IPS-18c (cell line): ENCODE results near the gene TNFRSF11A.

Experiments
- H3K4me3 ChIP-seq: 2 replicates; pipeline ENCODE4 v1.7.0; 2013; ENCODE audit warnings: low read depth, mild to moderate bottlenecking, low read length, moderate library complexity; ENCODE audit not compliant: insufficient read depth
- H3K9me3 ChIP-seq: one replicate; pipeline ENCODE4 v1.6.1; 2013; ENCODE audit warnings: mild to moderate bottlenecking, low read length, moderate library complexity; ENCODE audit not compliant: control insufficient read depth, insufficient read depth

TNFRSF11A gene

DNA sequence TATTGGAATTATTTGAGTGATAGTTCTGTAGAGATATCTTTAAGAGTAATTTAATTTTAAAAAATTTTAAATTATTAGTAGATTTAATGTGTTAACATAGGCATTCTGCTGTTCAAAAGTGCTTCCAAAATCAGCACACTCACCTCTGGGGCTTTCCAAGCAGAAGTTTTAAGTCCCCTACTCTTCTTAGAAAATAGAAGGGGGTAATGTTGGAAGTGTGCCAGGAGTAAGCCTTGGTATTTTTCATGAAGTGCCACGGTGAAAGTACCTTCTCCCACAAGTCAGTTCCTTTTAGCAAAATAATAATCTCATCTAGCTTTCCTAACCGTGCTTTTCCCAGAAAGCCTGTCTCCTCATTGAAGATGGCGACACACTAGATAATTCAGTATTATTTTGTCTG lies 3.9 kb upstream of the TNFRSF11A start:
- no peak overlapping the region for H3K4me3 ChIP-seq
- no peaks in the 10 kb centered on the region for H3K9me3 ChIP-seq

DNA sequence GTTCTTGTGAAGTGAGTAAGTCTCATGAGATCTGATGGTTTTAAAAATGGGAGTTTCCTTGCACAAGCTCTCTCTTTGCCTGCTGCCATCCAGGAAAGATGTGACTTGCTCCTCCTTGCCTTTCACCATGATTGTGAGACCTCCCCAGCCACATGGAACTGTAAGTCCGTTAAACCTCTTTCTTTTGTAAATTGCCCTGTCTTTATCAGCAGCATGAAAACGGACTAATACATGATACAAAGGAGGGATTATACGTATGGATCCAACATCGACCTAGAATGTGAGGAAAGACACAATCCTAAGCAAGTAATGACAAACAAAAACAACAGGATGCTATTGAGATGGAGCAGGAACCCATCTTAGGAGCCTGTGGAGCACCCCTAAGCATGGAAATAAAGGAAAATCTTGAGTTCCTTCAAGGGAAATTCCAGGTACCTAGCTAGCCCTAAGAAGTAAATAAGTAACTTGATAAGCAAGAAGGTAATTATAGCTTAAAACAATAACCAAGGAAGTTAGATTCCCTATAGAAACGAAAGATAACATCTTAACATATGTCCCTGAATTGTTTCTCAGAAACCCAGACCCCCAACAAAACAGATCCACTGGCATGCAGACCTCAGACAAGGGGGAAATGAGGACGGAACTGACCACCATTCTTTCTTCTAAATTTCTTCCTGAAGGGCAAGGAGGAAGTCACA lies 1.5 kb upstream of the TNFRSF11A start:
- no peaks in the 10 kb centered on the region for H3K9me3 ChIP-seq
- H3K4me3 ChIP-seq: 0 out of 2 replicates have a peak overlapping the region, but pooled peaks have one; percentile 11

DNA sequence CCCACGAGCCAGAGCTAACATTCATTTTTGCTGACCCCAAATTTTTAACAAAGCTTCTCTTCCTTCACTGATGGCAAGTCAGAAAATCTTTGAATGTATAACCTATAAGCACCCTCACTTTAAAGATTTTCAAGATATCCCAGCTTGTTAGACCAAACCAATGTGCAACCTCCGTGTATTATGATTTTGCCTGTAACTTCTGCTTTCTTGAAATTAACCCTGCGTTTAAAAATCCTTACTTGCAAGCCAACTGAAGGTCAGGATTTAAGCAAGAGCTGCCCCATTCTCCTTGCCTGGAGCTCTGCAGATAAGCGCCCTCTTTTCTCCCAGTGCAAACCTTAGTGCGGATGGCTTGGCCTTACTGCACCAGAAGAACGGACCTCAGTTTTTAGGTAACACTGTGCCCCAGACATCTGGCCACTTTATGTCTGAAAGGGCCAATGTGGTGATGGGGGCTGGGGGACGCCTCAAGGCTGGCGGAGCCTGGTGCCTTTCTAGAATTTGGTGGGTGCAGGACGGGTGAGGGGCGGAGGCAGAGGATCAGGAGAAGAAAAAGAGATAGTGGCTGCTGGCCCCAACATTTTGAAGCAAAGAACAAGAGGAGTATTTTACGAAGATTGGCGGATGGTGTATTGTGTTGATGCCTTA lies 805 bp upstream of the TNFRSF11A start:
- Histone ChIP-seq H3K4me3 (peak overlapping the region; percentile 49; the same call in 1 of the 2 replicates), H3K9me3 (no peaks in the 10 kb centered on the region)

DNA sequence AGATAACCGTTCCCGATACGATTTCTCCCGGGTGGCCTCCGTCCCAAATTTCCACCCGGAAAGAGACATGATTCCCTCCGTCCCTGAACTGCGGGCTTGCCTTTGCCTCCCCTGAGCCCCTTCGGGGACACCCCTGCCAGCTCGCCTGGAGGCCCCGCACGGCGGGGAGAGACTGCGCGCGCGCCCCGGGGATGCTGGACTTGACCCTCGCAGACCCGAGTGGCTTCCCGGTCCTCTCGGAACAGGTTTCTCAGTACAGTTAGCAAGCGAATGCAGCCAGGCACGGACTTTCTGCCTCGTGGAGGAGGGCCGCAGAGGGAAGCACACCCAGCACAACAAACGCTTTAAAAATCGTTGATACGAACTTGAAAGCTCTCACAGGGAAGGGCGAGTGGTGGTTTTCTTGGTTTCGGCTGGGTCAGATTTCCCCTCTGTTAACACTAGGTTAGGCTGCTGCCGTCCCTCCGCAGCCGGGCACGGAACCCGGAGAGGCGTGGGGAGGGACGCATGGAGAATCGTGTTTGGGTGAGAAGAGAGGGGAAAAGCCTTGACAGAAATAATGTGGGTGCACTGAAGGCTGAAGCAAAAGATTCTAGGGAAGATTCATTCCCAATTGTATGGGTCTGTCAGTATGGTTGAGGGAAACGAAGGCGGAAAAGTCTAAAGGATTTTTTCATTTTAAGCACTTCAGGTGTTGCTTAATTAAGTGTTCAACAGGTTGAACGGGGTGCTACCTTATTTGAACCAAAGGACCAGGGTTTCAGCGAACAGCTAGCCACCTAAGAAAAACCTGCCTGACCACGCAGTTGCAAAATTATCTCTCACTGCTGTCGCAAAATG lies 916 bp downstream of the TNFRSF11A start:
- Histone ChIP-seq H3K9me3 (no peaks in the 10 kb centered on the region), H3K4me3 (peak overlapping the region; percentile 70)

DNA sequence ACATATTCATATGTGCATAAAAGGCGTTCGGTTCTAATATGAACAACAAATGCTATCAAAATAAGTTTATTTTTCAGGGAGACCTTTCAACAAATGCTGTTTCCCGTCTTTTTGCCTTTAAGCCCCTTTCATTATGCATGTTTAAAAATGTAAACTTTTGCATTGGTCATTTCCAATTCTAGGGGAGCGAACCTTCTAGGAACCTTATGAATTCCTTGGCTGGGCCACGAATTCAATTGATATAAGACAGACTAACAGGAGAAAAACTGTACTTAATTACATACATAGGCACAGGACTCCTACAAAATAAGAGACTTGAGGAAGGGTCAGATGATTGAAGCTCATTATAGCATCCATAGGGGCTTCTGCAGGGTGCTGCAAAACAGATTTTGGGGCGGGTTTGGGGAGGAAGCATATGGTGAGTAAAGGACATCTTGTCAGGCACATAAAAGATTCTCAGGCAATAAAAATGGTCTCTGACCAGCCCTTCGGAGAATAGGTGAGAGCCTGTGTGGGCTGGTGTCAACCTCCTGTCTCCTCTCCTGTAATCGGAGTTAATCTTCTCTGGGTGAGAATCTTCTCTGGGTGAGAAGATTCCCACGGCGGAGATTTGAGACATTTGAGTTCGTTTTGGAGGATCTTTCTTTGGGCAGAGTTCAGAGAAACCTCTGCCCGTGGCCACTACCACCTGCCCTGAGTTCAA lies 1.7 kb downstream of the TNFRSF11A start:
- H3K4me3 ChIP-seq: peak overlapping the region; percentile 70

DNA sequence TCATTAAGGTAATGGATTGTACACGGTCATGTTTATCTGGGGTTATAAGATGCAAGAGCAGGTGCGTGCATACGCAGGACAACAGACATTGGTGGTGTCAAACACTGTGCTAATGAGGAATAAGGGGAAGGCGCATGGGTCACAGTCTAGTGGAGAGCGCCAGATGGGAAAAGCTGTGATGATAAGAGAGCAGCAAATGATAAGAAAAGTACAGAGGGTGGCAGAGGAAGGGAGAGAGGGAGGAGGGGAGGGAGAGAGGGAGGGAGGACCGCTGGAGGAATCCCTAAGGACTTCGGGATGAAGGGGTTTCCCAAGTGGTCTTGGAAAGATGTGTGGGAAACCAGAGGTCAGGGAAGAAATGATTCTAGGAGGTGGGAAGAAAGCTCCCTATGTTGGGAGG lies 2.9 kb downstream of the TNFRSF11A start:
- H3K9me3 ChIP-seq: no peaks in the 10 kb centered on the region
- no peak overlapping the region for H3K4me3 ChIP-seq

More for the DNA sequence above, 1.7 kb downstream of the TNFRSF11A start:
- no peaks in the 10 kb centered on the region for H3K9me3 ChIP-seq

DNA sequence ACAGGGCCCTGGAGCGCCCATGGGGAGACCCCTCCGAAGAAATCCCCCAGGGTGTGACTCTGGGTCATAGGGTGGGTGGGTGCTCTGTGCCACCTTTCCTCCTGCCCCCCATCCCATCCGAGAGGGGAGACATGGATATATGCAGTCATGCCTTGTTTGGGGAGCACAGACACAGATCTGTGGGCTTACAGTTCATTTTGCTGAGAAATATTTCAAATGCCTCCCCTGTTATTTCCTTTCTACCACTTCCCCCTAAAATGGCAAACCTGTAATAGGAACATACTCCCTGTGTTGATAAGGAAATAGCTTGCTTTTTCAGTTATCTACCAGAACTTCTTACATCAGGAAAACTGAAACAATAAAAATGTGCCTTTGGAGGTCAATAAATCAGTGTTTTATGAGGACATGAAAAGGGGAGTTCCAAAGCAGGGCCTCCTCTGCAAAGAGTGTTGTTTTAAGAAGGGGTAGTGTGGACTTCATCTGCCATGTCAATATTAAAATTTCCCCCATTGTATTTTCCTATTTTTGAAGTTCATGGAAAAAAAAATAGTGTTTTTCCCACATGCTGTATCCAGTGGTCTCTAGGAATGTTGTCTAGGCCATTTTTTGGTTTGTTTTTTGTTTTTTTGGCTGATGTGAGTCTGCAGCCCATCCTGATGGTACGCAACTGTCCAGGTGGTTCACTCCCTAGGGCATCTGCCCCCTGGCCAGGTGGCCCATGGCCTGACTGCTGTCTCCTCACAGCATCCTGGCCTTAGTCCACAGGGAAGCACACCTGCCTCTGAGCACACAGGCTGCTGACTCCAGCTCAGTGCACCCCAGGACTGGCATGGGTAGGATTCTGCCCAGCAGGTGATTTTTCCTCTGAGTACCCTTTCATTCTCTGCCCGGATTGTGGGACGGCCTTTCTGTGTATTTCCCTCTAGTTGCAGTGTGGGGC lies 3.7 kb downstream of the TNFRSF11A start:
- Histone ChIP-seq H3K4me3 (no peak overlapping the region), H3K9me3 (no peaks in the 10 kb centered on the region)

DNA sequence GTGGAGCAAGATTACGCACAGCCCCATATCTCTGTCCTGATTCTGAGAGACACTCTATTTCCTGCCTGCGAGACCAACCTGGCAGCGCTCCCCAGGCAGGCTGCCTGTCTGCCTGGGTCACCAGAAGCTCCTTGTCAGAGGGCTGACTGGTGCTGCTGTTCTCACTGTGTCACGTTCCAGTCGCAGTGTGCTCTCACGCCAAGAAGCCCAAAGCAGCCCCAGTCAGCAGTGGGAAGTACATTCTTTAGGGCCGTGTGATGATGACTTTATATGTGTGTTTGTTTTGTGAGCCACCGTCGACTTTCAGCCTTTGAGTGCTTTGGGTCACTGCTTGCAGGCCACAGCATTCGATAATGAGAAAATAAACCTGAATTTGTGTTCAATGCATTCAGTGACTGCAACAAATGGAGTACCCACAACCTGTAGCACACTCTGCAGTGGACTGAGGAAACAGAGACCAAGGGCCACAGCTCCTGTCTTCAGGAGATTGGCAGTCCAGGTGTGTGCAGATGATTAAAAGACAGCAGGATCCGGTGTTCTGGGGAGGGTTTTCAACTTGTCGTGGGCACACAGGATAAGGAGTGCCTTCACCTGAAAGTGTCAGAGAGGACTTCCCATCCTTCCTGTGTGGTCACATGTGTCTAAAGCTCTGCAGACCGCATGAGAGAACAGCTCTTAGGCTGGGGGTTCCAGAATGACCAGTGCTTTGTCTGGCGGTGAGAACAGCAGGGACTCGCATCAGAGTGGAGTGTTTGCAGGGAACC lies 4.8 kb downstream of the TNFRSF11A start:
- no peak overlapping the region for H3K4me3 ChIP-seq

DNA sequence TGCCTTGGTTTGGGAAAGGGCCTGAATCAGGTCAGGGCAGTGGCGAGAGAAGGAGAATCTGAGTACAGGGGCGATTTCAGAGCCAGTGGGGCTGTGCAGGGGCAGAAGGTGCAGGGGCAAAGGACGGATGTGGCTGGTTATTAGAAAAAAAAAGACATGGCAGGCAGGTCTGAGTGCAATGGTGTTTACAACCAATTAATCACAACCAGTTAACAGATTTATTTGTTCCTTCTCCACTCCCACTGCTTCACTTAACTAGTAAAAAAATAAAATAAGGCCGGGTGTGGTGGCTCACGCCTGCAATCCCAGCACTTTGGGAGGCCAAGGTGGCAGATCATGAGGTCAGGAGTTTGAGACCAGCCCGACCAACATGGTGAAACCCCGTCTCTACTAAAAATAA lies 5.5 kb downstream of the TNFRSF11A start:
- H3K9me3 ChIP-seq: no peaks in the 10 kb centered on the region
- no peak overlapping the region for H3K4me3 ChIP-seq

More for the DNA sequence above, 4.8 kb downstream of the TNFRSF11A start:
- no peaks in the 10 kb centered on the region for H3K9me3 ChIP-seq

DNA sequence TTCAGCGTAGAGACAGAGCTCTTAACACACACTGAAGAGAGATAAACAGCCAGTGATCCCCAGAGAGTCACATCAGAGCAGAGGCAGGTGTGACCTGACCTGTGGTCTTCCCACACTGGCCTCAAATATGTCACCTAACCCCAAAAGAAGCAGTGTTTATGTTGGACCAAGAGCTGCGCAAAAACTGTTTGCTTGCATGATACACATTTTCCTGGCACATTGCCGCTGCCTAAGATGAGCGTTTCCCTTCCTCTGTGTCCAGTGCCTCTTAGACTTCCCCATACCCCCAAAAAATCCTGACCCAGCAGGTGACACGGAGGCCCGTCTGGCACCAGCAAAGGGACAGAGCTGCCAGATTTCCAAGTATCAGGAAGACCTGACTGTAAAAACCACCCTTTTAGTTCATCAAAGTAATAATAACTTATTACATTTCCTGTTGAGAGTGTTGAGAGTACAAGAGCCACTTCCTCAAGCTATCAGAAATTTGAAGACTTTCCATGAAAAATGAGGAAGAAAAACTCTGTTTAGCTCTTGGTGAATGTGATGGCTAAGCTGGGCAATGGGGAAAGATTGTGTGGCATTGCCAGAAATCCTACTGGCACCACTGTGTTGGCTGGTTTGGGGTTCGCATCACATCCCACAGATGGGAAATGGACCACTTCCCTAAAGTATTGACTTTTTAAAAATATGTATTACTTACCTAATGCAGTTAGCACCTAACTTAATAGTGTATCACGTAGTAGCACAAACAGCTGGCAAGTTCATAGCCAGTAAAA lies 6.7 kb downstream of the TNFRSF11A start:
- no peaks in the 10 kb centered on the region for H3K9me3 ChIP-seq

DNA sequence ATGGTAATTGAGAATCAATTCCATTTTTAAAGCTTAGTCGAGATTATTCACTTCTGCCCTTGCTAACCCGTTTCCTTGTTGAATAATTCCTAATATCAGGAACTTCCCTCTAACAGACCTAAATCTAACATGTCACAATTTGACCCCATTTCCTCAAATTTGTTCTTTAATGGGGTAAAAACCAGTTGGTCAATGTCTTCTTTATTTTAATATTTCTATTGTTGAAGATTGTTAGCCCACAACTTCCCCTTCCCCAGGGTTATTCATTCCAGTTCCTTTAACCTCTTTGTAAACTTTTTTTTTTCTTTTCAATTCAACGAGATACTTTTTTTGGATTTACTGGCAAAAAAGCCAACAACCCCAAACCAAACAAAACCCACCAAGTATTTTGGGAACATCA lies 7.3 kb downstream of the TNFRSF11A start:
- H3K9me3 ChIP-seq: no peaks in the 10 kb centered on the region
- no peak overlapping the region for H3K4me3 ChIP-seq

More for the DNA sequence above, 6.7 kb downstream of the TNFRSF11A start:
- no peak overlapping the region for H3K4me3 ChIP-seq

DNA sequence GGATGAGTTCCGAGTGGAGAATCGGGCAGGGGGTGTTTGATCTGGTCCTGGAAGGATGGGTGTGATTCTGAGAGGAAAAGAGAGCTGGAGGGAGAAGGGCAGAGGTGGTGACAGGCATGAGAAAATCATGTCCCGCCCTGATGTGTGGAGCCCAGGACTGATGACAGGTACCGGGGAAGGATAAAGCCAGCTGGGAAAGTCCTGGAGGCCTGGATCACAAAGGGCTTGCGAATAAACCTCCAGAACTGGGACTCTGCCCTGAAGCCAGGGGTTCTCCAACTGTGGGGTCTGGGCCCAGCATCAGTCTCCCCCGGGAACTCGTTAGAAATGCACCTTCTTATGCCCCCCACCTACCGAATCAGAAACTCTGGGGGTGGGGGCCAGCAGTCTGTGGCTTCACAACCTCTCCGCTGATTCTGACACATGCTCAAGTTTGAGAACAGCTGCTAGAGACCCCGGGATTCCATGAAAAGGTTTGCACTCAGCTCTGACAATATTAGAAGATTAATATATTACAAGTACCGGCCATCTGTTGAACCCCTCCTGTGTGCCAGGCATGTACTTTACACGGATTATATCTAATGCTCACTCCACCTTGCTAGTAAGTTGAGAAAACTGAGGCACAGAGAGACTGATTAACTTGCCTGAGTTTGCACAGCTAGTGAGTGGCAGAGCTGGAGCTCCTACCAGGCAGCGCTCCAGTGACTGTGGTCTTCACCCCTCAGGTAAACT lies 8.0 kb downstream of the TNFRSF11A start:
- H3K4me3 ChIP-seq: no peak overlapping the region
- H3K9me3 ChIP-seq: no peaks in the 10 kb centered on the region

DNA sequence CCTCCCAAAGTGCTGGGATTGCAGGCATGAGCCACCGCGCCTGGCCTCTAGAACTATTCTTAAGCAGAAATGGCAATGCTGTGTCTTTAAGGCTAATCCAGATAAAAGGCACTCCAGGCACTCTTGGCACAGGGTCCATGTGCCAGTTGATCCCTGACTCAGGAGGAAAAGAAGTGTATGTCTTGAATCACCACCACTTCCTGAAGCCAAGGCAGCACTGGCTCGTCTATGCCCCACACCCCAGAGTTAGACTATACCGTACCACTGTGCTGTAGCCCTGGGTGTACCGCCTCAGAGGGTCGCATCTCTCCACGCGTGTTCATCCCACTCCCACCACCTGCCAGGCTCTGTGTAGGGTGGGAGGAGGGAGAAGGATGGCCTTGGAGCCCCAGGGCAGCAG lies 9.0 kb downstream of the TNFRSF11A start:
- H3K4me3 ChIP-seq: no peak overlapping the region
- no peaks in the 10 kb centered on the region for H3K9me3 ChIP-seq

DNA sequence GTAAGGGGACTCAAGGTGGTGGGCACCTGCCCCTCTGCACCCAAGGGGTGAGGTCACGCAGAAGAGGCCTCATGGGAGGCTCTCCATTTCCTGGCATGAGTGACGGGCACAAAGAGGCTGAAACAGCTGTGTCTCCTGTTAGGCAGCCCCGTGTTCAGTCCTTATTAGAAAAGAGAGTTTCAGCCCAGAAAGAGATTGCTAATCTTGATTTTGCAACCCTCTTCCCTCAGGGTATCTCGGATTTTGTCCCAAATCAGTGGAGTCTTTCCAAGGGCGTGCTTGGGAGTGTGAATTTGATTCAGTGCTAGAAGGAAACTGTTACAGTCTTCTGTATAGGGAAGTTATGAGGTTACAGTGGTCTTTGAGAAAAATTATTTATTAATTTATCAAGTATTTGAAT lies 10.4 kb downstream of the TNFRSF11A start:
- no peak overlapping the region for H3K4me3 ChIP-seq
- H3K9me3 ChIP-seq: no peaks in the 10 kb centered on the region

DNA sequence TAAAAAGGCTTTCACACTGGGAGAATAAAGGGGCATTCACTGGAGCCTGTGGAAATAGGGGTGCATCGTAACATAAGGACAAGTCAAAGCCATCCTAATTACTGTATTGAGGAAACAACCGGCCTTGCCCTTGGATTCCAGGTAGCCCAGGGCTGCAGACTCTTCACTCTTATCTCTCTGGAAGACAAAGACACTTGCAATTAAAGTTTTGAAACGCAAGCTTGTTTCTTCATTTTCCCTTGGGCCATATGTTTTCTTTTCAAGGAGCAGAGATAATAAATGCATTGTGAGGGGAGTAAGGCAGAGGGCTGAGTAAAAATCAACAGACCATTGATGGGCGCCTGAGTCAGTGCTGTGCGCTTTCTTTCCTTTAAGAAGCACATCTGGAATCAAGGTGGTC lies 11.5 kb downstream of the TNFRSF11A start:
- Histone ChIP-seq H3K4me3 (no peak overlapping the region), H3K9me3 (no peaks in the 10 kb centered on the region)
